ENCODE data around the gene ATOH8.

GRCh38 chr2:85704800-85705679 lies 48.8 kb upstream of the ATOH8 start:
- TF ChIP-seq CTCF (IDR thresholded peaks at IDR 0.05; ENCODE audit: extremely low read depth in 1 of 2, insufficient read depth in 1 of 2, low read depth in 1 of 2, low read length in 2 of 2) (no peak), POLR2AphosphoS5 (IDR thresholded peaks at IDR 0.05; ENCODE audit: insufficient read depth, low read depth, low read length) (no peak), POLR2A (IDR thresholded peaks at IDR 0.05; ENCODE audit: low read depth, low read length) (no peak), EZH2 (IDR thresholded peaks at IDR 0.05; ENCODE audit: borderline replicate concordance, low read depth, low read length, severe bottlenecking) (no peak), MYC (IDR thresholded peaks at IDR 0.05; ENCODE audit: low read depth, low read length) (no peak), JUN (IDR thresholded peaks at IDR 0.05; ENCODE audit: borderline replicate concordance, insufficient read depth, insufficient read length, low read depth) (no peak)

All from endothelial cell of umbilical vein (primary cell).